Mammary epithelial cell (primary cell): ENCODE measurements around the gene EEF2.

Experiments
- EZH2 ChIP-seq: IDR thresholded peaks from 2 replicates; pipeline ENCODE4 v1.6.1; 2012; ENCODE audit warnings: low read length, inconsistent platforms, borderline replicate concordance
- TF ChIP-seq, protein P1 (sequence below), 2 donors: IDR thresholded peaks in 1 of 2; conservative IDR thresholded peaks in 1 of 2; 2 replicates each; pipeline ENCODE4 v1.5.1; 2011 to 2012; ENCODE audit warnings: inconsistent platforms in 2 of 2, low read length in 2 of 2, mild to moderate bottlenecking in 2 of 2, control low read depth in 1 of 2, low read depth in 1 of 2; ENCODE audit not compliant: insufficient read depth in 1 of 2; ENCODE audit errors: extremely low read depth in 1 of 2

DNA sequence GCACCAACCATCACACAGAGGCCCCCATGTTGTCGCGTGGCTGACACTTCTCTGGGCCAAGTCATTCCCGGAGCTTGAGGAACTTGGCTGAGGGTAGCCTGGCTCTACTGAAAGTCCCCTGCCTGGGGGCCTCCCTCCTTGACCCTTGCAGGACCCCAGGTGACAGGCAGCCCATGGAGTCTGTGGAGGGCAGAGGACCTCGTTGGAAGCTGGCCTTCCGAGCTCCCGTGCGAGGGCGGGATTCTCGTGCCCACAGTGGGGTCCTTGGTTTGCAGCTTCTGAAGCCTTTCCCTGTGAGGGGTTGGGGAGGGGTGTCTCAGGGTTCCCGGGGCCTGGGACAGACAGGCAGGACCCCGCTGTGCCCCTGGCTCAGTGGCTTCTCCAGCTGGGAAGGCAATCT, 36.0 kb downstream of the EEF2 start:
- TF ChIP-seq, protein P1, sequence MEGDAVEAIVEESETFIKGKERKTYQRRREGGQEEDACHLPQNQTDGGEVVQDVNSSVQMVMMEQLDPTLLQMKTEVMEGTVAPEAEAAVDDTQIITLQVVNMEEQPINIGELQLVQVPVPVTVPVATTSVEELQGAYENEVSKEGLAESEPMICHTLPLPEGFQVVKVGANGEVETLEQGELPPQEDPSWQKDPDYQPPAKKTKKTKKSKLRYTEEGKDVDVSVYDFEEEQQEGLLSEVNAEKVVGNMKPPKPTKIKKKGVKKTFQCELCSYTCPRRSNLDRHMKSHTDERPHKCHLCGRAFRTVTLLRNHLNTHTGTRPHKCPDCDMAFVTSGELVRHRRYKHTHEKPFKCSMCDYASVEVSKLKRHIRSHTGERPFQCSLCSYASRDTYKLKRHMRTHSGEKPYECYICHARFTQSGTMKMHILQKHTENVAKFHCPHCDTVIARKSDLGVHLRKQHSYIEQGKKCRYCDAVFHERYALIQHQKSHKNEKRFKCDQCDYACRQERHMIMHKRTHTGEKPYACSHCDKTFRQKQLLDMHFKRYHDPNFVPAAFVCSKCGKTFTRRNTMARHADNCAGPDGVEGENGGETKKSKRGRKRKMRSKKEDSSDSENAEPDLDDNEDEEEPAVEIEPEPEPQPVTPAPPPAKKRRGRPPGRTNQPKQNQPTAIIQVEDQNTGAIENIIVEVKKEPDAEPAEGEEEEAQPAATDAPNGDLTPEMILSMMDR (conservative IDR thresholded peaks at IDR 0.05 in 1 of 2, IDR thresholded peaks at IDR 0.05 in 1 of 2; ENCODE audit: extremely low read depth in 1 of 2, insufficient read depth in 1 of 2, low read depth in 1 of 2, low read length in 2 of 2), result no peak
- TF ChIP-seq EZH2, result no peak
